GM18511 (cell line): Measurements from ENCODE around the gene ANKRD10.

Experiments
- ATAC-seq: cut with Tn5 transposase; IDR thresholded peaks from one replicate; pipeline ENCODE4 v1.9.1; 2021; ENCODE audit warnings: mild to moderate bottlenecking, moderate library complexity; ENCODE audit not compliant: unreplicated experiment

The ANKRD10 gene

GRCh38 chr13:110887597-110888333 lies 27.1 kb downstream of the ANKRD10 start:
- no peak for ATAC-seq

GRCh38 chr13:110886870-110887596 lies 27.8 kb downstream of the ANKRD10 start:
- ATAC-seq = no peak

- no peak for ATAC-seq
Observed at GRCh38 chr13:110885966-110886869, 28.7 kb downstream of the ANKRD10 start.

GRCh38 chr13:110885516-110885915 lies 29.4 kb downstream of the ANKRD10 start:
- ATAC-seq = no peak

- no peak for ATAC-seq
Observed at GRCh38 chr13:110884517-110884916, 30.4 kb downstream of the ANKRD10 start.

- ATAC-seq = no peak
Observed at GRCh38 chr13:110883542-110883941, 31.3 kb downstream of the ANKRD10 start.

- no peak for ATAC-seq
Observed at GRCh38 chr13:110882972-110883371, 31.9 kb downstream of the ANKRD10 start.

- ATAC-seq = no peak
Observed at GRCh38 chr13:110881839-110882627, 32.8 kb downstream of the ANKRD10 start.

GRCh38 chr13:110880627-110881026 lies 34.2 kb downstream of the ANKRD10 start:
- ATAC-seq = no peak

- ATAC-seq = no peak
Observed at GRCh38 chr13:110879482-110879881, 35.4 kb downstream of the ANKRD10 start.

- ATAC-seq = no peak
Observed at GRCh38 chr13:110877737-110878258, 37.1 kb downstream of the ANKRD10 start.

GRCh38 chr13:110876609-110877008 lies 38.3 kb downstream of the ANKRD10 start:
- ATAC-seq = no peak

- ATAC-seq = no peak
Observed at GRCh38 chr13:110875241-110875640, 39.6 kb downstream of the ANKRD10 start.

GRCh38 chr13:110874508-110874960 lies 40.3 kb downstream of the ANKRD10 start:
- peak; percentile 73 for ATAC-seq

- no peak for ATAC-seq
Observed at GRCh38 chr13:110873639-110874507, 41.0 kb downstream of the ANKRD10 start.

GRCh38 chr13:110872768-110873638 lies 41.9 kb downstream of the ANKRD10 start:
- ATAC-seq = no peak

- ATAC-seq = no peak
Observed at GRCh38 chr13:110872034-110872767, 42.7 kb downstream of the ANKRD10 start.
